Measurements from ENCODE around the gene DPP6.

Gene DPP6

DNA sequence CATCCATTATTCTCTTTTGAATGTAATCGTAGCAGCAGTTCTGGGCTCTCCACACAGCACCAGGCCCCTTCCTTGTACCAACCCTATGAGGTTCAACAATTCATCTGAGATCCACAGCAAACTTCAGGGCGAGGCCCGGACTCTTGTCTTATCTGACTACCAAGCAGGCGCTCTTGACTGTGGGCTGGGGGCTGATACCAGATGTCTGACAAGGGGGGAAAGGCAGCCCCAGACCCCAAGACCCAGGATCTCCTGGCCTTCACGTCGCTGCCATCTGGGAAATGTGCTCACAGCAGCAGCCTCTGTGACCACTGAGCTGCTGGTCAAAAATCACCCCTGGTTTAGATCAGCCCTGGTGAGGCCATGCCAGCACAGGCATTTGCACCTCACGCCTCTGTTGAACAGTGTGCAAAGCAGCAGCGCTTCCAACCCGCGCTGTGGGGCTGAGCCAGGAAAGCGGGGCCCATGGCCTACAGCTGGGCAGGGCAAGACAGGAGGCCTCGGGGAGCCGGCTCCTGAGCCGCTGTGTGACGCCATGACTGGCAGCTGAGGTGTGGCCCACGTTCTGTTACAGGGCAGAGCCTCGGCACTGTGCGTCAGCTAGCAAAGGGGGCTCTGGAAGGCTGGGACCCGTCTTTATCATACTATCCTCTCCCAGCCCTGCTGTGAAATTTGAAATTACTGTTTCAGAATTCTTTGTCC is 806.8 kb downstream of the DPP6 start:
- DNase-seq, result no peak
- ChIA-PET CTCF (no interaction called here), POLR2A (no interaction called here)
- no peaks in the 10 kb centered on the region for H3K9me3 ChIP-seq (ENCODE audit: control extremely low read depth in 1 of 5, control insufficient read depth in 4 of 5, insufficient read depth in 2 of 5, low read depth in 1 of 5, low read length in 4 of 5)
- 93% methylated on average over 17 of the region's 19 CpGs for WGBS (ENCODE audit: insufficient coverage)
- H3K36me3 ChIP-seq (ENCODE audit: control insufficient read depth in 4 of 4, insufficient read depth in 4 of 4, low read length in 3 of 4), result no peaks in the 10 kb centered on the region
- H3K27me3 ChIP-seq (replicated peaks in 2 of 5; ENCODE audit: control insufficient read depth in 4 of 5, insufficient read depth in 5 of 5, low read length in 4 of 5), result peaks cover 0 to 5% (median 0%) of the 10 kb centered on the region in 5 experiments
- H3K4me1 ChIP-seq (ENCODE audit: control extremely low read depth in 1 of 4, control insufficient read depth in 4 of 4, insufficient read depth in 4 of 4, low read length in 3 of 4), result no peaks in the 10 kb centered on the region
- H3K27ac ChIP-seq (ENCODE audit: insufficient read depth in 1 of 2, low read depth in 1 of 2, low read length in 2 of 2, poor library complexity in 1 of 2, severe bottlenecking in 2 of 2), result no peak overlapping the region
- no peak overlapping the region for H3K4me3 ChIP-seq (ENCODE audit: control insufficient read depth in 1 of 7, extremely low read depth in 1 of 7, insufficient read depth in 4 of 7, low read depth in 2 of 7, low read length in 6 of 7)

- no peaks in the 10 kb centered on the region for H3K9me3 ChIP-seq (ENCODE audit: control extremely low read depth in 1 of 5, control insufficient read depth in 4 of 5, insufficient read depth in 2 of 5, low read depth in 1 of 5, low read length in 4 of 5)
- no peak for DNase-seq
- no peak overlapping the region for H3K4me3 ChIP-seq (ENCODE audit: control insufficient read depth in 1 of 7, extremely low read depth in 1 of 7, insufficient read depth in 4 of 7, low read depth in 2 of 7, low read length in 6 of 7)
- WGBS (ENCODE audit: insufficient coverage), result 95% methylated on average over 20 of the region's 21 CpGs
- no peaks in the 10 kb centered on the region for H3K36me3 ChIP-seq (ENCODE audit: control insufficient read depth in 4 of 4, insufficient read depth in 4 of 4, low read length in 3 of 4)
- no peak overlapping the region for H3K27ac ChIP-seq (ENCODE audit: insufficient read depth in 1 of 2, low read depth in 1 of 2, low read length in 2 of 2, poor library complexity in 1 of 2, severe bottlenecking in 2 of 2)
- CTCF ChIA-PET, result no interaction called here
- H3K27me3 ChIP-seq (replicated peaks in 2 of 5; ENCODE audit: control insufficient read depth in 4 of 5, insufficient read depth in 5 of 5, low read length in 4 of 5), result peaks cover 0 to 14% (median 0%) of the 10 kb centered on the region in 5 experiments
- POLR2A ChIA-PET, result no interaction called here
- no peaks in the 10 kb centered on the region for H3K4me1 ChIP-seq (ENCODE audit: control extremely low read depth in 1 of 4, control insufficient read depth in 4 of 4, insufficient read depth in 4 of 4, low read length in 3 of 4)
These were observed 807.8 kb downstream of the DPP6 start for GRCh38 chr7:154859747-154860620.

- no peaks in the 10 kb centered on the region for H3K9me3 ChIP-seq (ENCODE audit: control extremely low read depth in 1 of 5, control insufficient read depth in 4 of 5, insufficient read depth in 2 of 5, low read depth in 1 of 5, low read length in 4 of 5)
- ChIA-PET CTCF (no interaction called here), POLR2A (no interaction called here)
- no peaks in the 10 kb centered on the region for H3K4me1 ChIP-seq (ENCODE audit: control extremely low read depth in 1 of 4, control insufficient read depth in 4 of 4, insufficient read depth in 4 of 4, low read length in 3 of 4)
- H3K4me3 ChIP-seq (ENCODE audit: control insufficient read depth in 1 of 7, extremely low read depth in 1 of 7, insufficient read depth in 4 of 7, low read depth in 2 of 7, low read length in 6 of 7), result no peak overlapping the region
- WGBS (ENCODE audit: insufficient coverage), result 91% methylated on average over 5 of the region's 7 CpGs
- H3K27ac ChIP-seq (ENCODE audit: insufficient read depth in 1 of 2, low read depth in 1 of 2, low read length in 2 of 2, poor library complexity in 1 of 2, severe bottlenecking in 2 of 2), result no peak overlapping the region
- peaks cover 0 to 18% (median 0%) of the 10 kb centered on the region in 5 experiments for H3K27me3 ChIP-seq (replicated peaks in 2 of 5; ENCODE audit: control insufficient read depth in 4 of 5, insufficient read depth in 5 of 5, low read length in 4 of 5)
- H3K36me3 ChIP-seq (ENCODE audit: control insufficient read depth in 4 of 4, insufficient read depth in 4 of 4, low read length in 3 of 4), result no peaks in the 10 kb centered on the region
- no peak for DNase-seq
These were observed 808.6 kb downstream of the DPP6 start for GRCh38 chr7:154860621-154861375.

- Histone ChIP-seq H3K27ac (ENCODE audit: insufficient read depth in 1 of 2, low read depth in 1 of 2, low read length in 2 of 2, poor library complexity in 1 of 2, severe bottlenecking in 2 of 2) (no peak overlapping the region), H3K9me3 (ENCODE audit: control extremely low read depth in 1 of 5, control insufficient read depth in 4 of 5, insufficient read depth in 2 of 5, low read depth in 1 of 5, low read length in 4 of 5) (peaks cover 0 to 1% (median 0%) of the 10 kb centered on the region in 5 experiments), H3K4me3 (ENCODE audit: control insufficient read depth in 1 of 7, extremely low read depth in 1 of 7, insufficient read depth in 4 of 7, low read depth in 2 of 7, low read length in 6 of 7) (no peak overlapping the region), H3K36me3 (ENCODE audit: control insufficient read depth in 4 of 4, insufficient read depth in 4 of 4, low read length in 3 of 4) (no peaks in the 10 kb centered on the region), H3K4me1 (ENCODE audit: control extremely low read depth in 1 of 4, control insufficient read depth in 4 of 4, insufficient read depth in 4 of 4, low read length in 3 of 4) (no peaks in the 10 kb centered on the region), H3K27me3 (replicated peaks in 2 of 5; ENCODE audit: control insufficient read depth in 4 of 5, insufficient read depth in 5 of 5, low read length in 4 of 5) (peaks cover 0 to 25% (median 2%) of the 10 kb centered on the region in 5 experiments)
- DNase-seq, result no peak
- ChIA-PET POLR2A (no interaction called here), CTCF (no interaction called here)
- 100% methylated on average over 1 of the region's 5 CpGs for WGBS (ENCODE audit: insufficient coverage)
These were observed 809.4 kb downstream of the DPP6 start for GRCh38 chr7:154861589-154861988.

DNA sequence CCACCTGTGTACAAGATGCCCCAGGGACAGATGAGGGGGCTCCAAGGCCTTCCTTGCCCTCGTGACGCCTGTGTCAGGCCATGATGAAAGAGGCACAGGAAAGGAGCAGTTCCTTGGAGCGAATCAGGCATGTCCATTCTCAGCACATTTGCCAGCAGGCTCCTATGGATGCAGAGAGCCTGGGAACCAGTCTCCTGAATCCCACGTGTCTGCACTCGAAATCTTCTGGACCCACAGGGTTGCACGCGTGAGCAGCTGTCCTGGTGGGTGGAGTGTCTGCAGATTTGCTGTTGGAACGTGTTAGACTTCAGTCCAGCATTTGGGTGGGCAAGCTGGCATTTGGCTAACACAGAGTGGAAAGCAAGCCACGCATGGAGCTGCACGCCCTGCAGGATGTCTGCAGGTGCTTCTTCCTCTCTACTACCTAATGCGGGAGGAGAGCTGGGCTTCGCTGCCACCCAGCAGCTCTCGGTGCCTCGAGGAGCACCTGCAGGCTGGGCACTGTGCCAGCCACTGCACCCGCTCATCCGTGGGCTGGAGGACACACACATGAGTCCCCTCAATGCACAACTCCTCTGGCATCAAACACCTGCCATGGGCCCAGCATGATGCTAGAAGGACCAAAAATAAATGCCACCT is 810.1 kb downstream of the DPP6 start:
- H3K36me3 ChIP-seq (ENCODE audit: control insufficient read depth in 4 of 4, insufficient read depth in 4 of 4, low read length in 3 of 4), result no peaks in the 10 kb centered on the region
- POLR2A ChIA-PET, result no interaction called here
- no peak overlapping the region for H3K27ac ChIP-seq (ENCODE audit: insufficient read depth in 1 of 2, low read depth in 1 of 2, low read length in 2 of 2, poor library complexity in 1 of 2, severe bottlenecking in 2 of 2)
- 90% methylated on average over 13 of the region's 16 CpGs for WGBS (ENCODE audit: insufficient coverage)
- peaks cover 0 to 1% (median 0%) of the 10 kb centered on the region in 5 experiments for H3K9me3 ChIP-seq (ENCODE audit: control extremely low read depth in 1 of 5, control insufficient read depth in 4 of 5, insufficient read depth in 2 of 5, low read depth in 1 of 5, low read length in 4 of 5)
- H3K4me3 ChIP-seq (ENCODE audit: control insufficient read depth in 1 of 7, extremely low read depth in 1 of 7, insufficient read depth in 4 of 7, low read depth in 2 of 7, low read length in 6 of 7), result no peak overlapping the region
- H3K27me3 ChIP-seq (replicated peaks in 2 of 5; ENCODE audit: control insufficient read depth in 4 of 5, insufficient read depth in 5 of 5, low read length in 4 of 5), result peaks cover 0 to 32% (median 6%) of the 10 kb centered on the region in 5 experiments
- no peaks in the 10 kb centered on the region for H3K4me1 ChIP-seq (ENCODE audit: control extremely low read depth in 1 of 4, control insufficient read depth in 4 of 4, insufficient read depth in 4 of 4, low read length in 3 of 4)
- DNase-seq, result no peak
- CTCF ChIA-PET, result no interaction called here

- CTCF ChIA-PET, result no interaction called here
- H3K4me3 ChIP-seq (ENCODE audit: control insufficient read depth in 1 of 7, extremely low read depth in 1 of 7, insufficient read depth in 4 of 7, low read depth in 2 of 7, low read length in 6 of 7), result no peak overlapping the region
- WGBS (ENCODE audit: insufficient coverage), result 95% methylated on average over 16 of the region's 16 CpGs
- POLR2A ChIA-PET, result no interaction called here
- H3K27me3 ChIP-seq (replicated peaks in 2 of 5; ENCODE audit: control insufficient read depth in 4 of 5, insufficient read depth in 5 of 5, low read length in 4 of 5), result peaks cover 0 to 49% (median 15%) of the 10 kb centered on the region in 5 experiments
- H3K36me3 ChIP-seq (ENCODE audit: control insufficient read depth in 4 of 4, insufficient read depth in 4 of 4, low read length in 3 of 4), result no peaks in the 10 kb centered on the region
- peaks cover 0 to 1% (median 0%) of the 10 kb centered on the region in 5 experiments for H3K9me3 ChIP-seq (ENCODE audit: control extremely low read depth in 1 of 5, control insufficient read depth in 4 of 5, insufficient read depth in 2 of 5, low read depth in 1 of 5, low read length in 4 of 5)
- no peak overlapping the region for H3K27ac ChIP-seq (ENCODE audit: insufficient read depth in 1 of 2, low read depth in 1 of 2, low read length in 2 of 2, poor library complexity in 1 of 2, severe bottlenecking in 2 of 2)
- no peak for DNase-seq
- no peaks in the 10 kb centered on the region for H3K4me1 ChIP-seq (ENCODE audit: control extremely low read depth in 1 of 4, control insufficient read depth in 4 of 4, insufficient read depth in 4 of 4, low read length in 3 of 4)
These were observed 811.7 kb downstream of the DPP6 start for GRCh38 chr7:154863766-154864522.
